ENCODE results near the gene DLG5.

- TF ChIP-seq CTCF (tag by site-specific recombination; IDR thresholded peaks at IDR 0.05) (no peak), ZFP3 (tag by site-specific recombination; IDR thresholded peaks at IDR 0.05; ENCODE audit: low read depth) (no peak), KLF16 (tag by site-specific recombination; IDR thresholded peaks at IDR 0.05) (no peak), ZFHX2 (tag by site-specific recombination; conservative IDR thresholded peaks at IDR 0.05) (no peak), ZNF10 (tag by site-specific recombination; IDR thresholded peaks at IDR 0.05) (no peak), ZNF24 (tag by site-specific recombination; IDR thresholded peaks at IDR 0.05) (no peak)
Observed at GRCh38 chr10:77959887-77960455, 33.4 kb upstream of the DLG5 start.

All from HEK293 (cell line).